ENCODE data around the gene INSIG2.

INSIG2 gene

GRCh38 chr2:118102433-118103082 is 14.3 kb downstream of the INSIG2 start:
- DNase-seq (ENCODE audit: low spot score): no peak

GRCh38 chr2:118103951-118104940 is 16.0 kb downstream of the INSIG2 start:
- no peak for DNase-seq (ENCODE audit: low spot score)

- DNase-seq (ENCODE audit: low spot score): no peak
Measured at GRCh38 chr2:118105497-118105896, 17.2 kb downstream of the INSIG2 start.

- no peak for DNase-seq (ENCODE audit: low spot score)
Measured at GRCh38 chr2:118106926-118107325, 18.7 kb downstream of the INSIG2 start.

GRCh38 chr2:118110310-118110709 is 22.0 kb downstream of the INSIG2 start:
- DNase-seq (ENCODE audit: low spot score): no peak

GRCh38 chr2:118110991-118111390 is 22.7 kb downstream of the INSIG2 start:
- DNase-seq (ENCODE audit: low spot score): no peak

- DNase-seq (ENCODE audit: low spot score): no peak
Measured at GRCh38 chr2:118112771-118113334, 24.6 kb downstream of the INSIG2 start.

- no peak for DNase-seq (ENCODE audit: low spot score)
Measured at GRCh38 chr2:118114863-118115262, 26.6 kb downstream of the INSIG2 start.

- DNase-seq (ENCODE audit: low spot score): no peak
Measured at GRCh38 chr2:118115761-118116160, 27.5 kb downstream of the INSIG2 start.

- no peak for DNase-seq (ENCODE audit: low spot score)
Measured at GRCh38 chr2:118118479-118118878, 30.2 kb downstream of the INSIG2 start.

- DNase-seq (ENCODE audit: low spot score): no peak
Measured at GRCh38 chr2:118119158-118119727, 31.0 kb downstream of the INSIG2 start.

GRCh38 chr2:118119761-118120400 is 31.6 kb downstream of the INSIG2 start:
- DNase-seq (ENCODE audit: low spot score): no peak

GRCh38 chr2:118120401-118120780 is 32.1 kb downstream of the INSIG2 start:
- DNase-seq (ENCODE audit: low spot score): no peak

- no peak for DNase-seq (ENCODE audit: low spot score)
Measured at GRCh38 chr2:118121101-118121500, 32.8 kb downstream of the INSIG2 start.

GRCh38 chr2:118121986-118122524 is 33.8 kb downstream of the INSIG2 start:
- no peak for DNase-seq (ENCODE audit: low spot score)

- DNase-seq (ENCODE audit: low spot score): no peak
Measured at GRCh38 chr2:118122594-118123281, 34.5 kb downstream of the INSIG2 start.

- DNase-seq (ENCODE audit: low spot score): no peak
Measured at GRCh38 chr2:118123561-118124232, 35.4 kb downstream of the INSIG2 start.

GRCh38 chr2:118124288-118124891 is 36.1 kb downstream of the INSIG2 start:
- DNase-seq (ENCODE audit: low spot score): no peak

- DNase-seq (ENCODE audit: low spot score): no peak
Measured at GRCh38 chr2:118127250-118127649, 39.0 kb downstream of the INSIG2 start.

- no peak for DNase-seq (ENCODE audit: low spot score)
Measured at GRCh38 chr2:118128826-118129225, 40.6 kb downstream of the INSIG2 start.
